Neutrophil (primary cell): ENCODE measurements around the gene SHB.

Source experiments
- H3K27ac ChIP-seq: fragments of 200-600 bp; sonication (generic); 2 replicates; pipeline ENCODE4 v1.5.1; 2016; ENCODE audit warnings: mild to moderate bottlenecking, moderate library complexity
- H3K27me3 ChIP-seq: fragments of 200-600 bp; sonication (generic); 2 replicates; pipeline ENCODE4 v1.6.0; 2016; ENCODE audit warnings: mild to moderate bottlenecking
- H3K36me3 ChIP-seq: fragments of 200-600 bp; sonication (generic); 2 replicates; pipeline ENCODE4 v1.5.1; 2017
- H3K4me1 ChIP-seq, 2 experiments: fragments of 200-600 bp in 1 of 2; sonication (generic) in 1 of 2; 1 replicate in 1 of 2; 2 replicates in 1 of 2; pipeline versions ENCODE4 v1.5.1 to v1.6.1; 2013 to 2016; ENCODE audit warnings: low read depth in 1 of 2, low read length in 1 of 2, mild to moderate bottlenecking in 1 of 2, moderate library complexity in 1 of 2; ENCODE audit not compliant: control insufficient read depth in 1 of 2, insufficient read depth in 1 of 2
- H3K4me3 ChIP-seq, 2 experiments: fragments of 200-600 bp in 1 of 2; sonication (generic) in 1 of 2; 1 replicate in 1 of 2; 2 replicates in 1 of 2; pipeline ENCODE4 v1.5.1; 2013 to 2016; ENCODE audit warnings: low read depth in 1 of 2, low read length in 1 of 2, mild to moderate bottlenecking in 1 of 2, moderate library complexity in 1 of 2
- H3K9me3 ChIP-seq: fragments of 200-600 bp; sonication (generic); 2 replicates; pipeline ENCODE4 v1.5.1; 2016
- TF ChIP-seq, protein P1 (sequence below): fragments of 200-600 bp; sonication (generic); IDR thresholded peaks from 2 replicates; pipeline ENCODE4 v1.5.1; 2016; ENCODE audit warnings: antibody characterized with exemption

The SHB gene

DNA sequence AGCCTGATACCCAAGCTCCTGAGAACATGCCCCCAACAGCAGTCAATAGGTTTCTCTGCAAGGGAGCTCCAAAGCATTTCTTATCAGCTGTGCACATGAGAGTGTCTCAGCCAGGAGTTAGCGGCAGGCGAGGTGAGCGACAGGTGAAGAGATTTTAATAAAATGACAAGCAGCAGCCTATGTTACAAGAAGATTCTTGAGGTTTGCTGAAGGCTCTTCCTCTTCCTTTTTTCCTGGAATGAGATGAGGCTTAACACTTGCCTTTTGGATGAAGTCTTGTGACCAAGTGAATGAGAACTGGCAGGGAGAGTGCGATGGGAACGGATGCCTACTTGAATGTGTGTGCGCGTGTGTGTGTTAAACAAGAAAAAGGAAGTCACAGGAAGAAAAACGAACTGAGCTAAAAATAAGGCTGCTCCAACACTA is 76.1 kb downstream of the SHB start:
- Histone ChIP-seq H3K9me3 (no peaks in the 10 kb centered on the region), H3K36me3 (no peaks in the 10 kb centered on the region), H3K27ac (no peak overlapping the region), H3K4me3 (no peak overlapping the region), H3K4me1 (peaks cover 30 to 39% of the 10 kb centered on the region in 2 experiments), H3K27me3 (no peaks in the 10 kb centered on the region)
- TF ChIP-seq, protein P1, sequence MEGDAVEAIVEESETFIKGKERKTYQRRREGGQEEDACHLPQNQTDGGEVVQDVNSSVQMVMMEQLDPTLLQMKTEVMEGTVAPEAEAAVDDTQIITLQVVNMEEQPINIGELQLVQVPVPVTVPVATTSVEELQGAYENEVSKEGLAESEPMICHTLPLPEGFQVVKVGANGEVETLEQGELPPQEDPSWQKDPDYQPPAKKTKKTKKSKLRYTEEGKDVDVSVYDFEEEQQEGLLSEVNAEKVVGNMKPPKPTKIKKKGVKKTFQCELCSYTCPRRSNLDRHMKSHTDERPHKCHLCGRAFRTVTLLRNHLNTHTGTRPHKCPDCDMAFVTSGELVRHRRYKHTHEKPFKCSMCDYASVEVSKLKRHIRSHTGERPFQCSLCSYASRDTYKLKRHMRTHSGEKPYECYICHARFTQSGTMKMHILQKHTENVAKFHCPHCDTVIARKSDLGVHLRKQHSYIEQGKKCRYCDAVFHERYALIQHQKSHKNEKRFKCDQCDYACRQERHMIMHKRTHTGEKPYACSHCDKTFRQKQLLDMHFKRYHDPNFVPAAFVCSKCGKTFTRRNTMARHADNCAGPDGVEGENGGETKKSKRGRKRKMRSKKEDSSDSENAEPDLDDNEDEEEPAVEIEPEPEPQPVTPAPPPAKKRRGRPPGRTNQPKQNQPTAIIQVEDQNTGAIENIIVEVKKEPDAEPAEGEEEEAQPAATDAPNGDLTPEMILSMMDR: no peak

DNA sequence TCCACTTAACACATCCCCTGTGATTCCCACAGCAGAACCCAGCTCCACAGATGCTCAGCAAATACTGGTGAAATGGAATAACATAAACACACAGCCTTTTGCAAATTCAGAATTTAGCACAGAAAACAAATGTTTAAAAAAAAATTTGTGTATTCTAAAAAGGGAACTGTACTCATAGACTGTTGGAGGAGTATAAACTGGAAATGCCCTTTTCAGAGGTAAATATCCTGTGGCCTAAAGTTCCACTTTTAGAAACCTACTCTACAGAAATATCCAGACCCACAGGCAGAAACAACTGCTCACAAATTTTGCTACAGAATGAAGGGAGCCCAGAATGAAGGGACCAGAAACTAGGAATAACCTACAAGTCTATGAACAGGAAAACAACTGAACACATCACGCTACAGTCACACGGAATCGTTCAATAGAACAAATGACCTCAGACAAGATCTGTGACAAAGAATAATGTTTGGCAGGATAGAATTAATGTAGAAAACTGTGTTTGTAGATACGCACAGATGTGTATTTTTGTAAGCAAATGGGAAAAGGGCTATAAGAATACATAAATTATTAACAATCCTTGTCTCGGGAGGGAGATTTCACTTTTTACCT is 78.5 kb downstream of the SHB start:
- TF ChIP-seq, protein P1: no peak
- H3K4me1 ChIP-seq: peaks cover 30 to 38% of the 10 kb centered on the region in 2 experiments
- no peaks in the 10 kb centered on the region for H3K36me3 ChIP-seq
- no peak overlapping the region for H3K4me3 ChIP-seq
- H3K9me3 ChIP-seq: no peaks in the 10 kb centered on the region
- H3K27ac ChIP-seq: no peak overlapping the region
- no peaks in the 10 kb centered on the region for H3K27me3 ChIP-seq

DNA sequence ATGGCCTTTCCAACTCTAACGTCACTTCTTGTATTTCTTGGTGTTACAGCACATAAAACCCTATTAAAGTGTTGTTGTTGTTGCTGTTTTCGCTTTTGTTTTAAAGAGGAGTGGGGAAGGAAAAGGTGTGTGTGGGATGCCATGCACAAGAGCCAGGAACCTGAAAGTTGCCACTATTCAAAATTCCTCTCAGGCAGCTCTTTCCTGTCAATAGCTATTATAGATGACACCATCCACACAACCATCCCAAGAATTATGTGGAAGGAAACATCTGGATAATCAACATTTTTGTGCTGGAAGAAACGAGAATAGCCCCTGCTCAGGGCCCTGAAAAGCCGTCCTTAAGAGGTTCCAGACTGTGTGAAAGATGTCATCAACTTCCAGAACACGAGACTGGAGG is 79.3 kb downstream of the SHB start:
- H3K9me3 ChIP-seq: no peaks in the 10 kb centered on the region
- no peak overlapping the region for H3K4me3 ChIP-seq
- H3K27me3 ChIP-seq: no peaks in the 10 kb centered on the region
- TF ChIP-seq, protein P1: no peak
- no peaks in the 10 kb centered on the region for H3K36me3 ChIP-seq
- no peak overlapping the region for H3K27ac ChIP-seq
- peaks cover 22 to 30% of the 10 kb centered on the region in 2 experiments for H3K4me1 ChIP-seq

DNA sequence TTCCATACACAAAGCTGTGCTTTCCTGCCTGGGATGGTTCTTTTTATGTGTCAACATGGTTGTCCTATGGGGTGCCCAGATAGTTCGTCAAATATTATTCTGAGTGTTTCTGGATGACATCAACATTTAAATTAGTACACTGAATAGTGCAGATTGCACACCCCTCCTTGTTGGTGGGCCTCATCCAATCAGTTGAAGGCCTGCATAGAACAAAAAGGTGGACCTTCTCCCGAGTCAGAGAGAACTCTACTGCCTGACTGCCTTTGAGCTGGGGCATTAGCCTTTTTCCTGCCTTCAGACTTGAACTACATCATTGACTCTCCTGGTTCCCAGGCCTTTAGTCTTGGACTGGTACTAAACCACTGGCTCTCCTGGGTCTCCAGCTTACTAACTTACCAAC is 80.4 kb downstream of the SHB start:
- peaks cover 15 to 24% of the 10 kb centered on the region in 2 experiments for H3K4me1 ChIP-seq

DNA sequence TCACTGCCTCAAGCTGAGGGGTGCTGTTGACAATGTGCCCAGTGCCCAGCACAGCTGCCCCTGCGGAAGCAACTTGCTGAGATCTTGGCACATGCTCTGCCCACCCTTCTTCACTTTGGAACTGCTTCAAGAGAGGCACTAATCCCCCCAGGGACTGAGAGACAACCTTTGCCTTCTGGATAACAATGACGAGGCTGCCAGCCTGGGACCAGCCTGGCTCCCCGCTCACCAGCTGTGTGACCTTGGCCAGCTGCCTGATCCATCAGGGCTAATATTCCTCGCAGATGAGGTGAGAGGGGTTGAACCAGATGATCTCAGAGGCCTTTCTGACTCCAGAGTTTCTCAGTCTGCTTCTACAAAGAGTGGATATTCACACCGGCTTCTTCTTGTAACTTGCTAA is 81.0 kb downstream of the SHB start:
- no peaks in the 10 kb centered on the region for H3K9me3 ChIP-seq
- H3K4me1 ChIP-seq: peaks cover 14 to 21% of the 10 kb centered on the region in 2 experiments
- TF ChIP-seq, protein P1: no peak
- no peaks in the 10 kb centered on the region for H3K27me3 ChIP-seq
- no peak overlapping the region for H3K4me3 ChIP-seq
- no peak overlapping the region for H3K27ac ChIP-seq
- no peaks in the 10 kb centered on the region for H3K36me3 ChIP-seq

More for the DNA sequence above, 80.4 kb downstream of the SHB start:
- Histone ChIP-seq H3K36me3 (no peaks in the 10 kb centered on the region), H3K4me3 (no peak overlapping the region), H3K27ac (no peak overlapping the region), H3K9me3 (no peaks in the 10 kb centered on the region), H3K27me3 (no peaks in the 10 kb centered on the region)
- TF ChIP-seq, protein P1: no peak
